Trophoblast cell (in vitro differentiated cells and primary cell): Measurements from ENCODE around the gene SFXN4.
A peak's percentile ranks its signal among the peaks of the same experiment; 100 is the strongest.

Source experiments
- DNase-seq, 2 donors: peaks; one replicate each; pipeline ENCODE4 v3.0.0-alpha.2; 2016
- H2AFZ ChIP-seq: 2 replicates; pipeline ENCODE4 v1.6.1; 2013; ENCODE audit warnings: low read length, moderate library complexity, mild to moderate bottlenecking; ENCODE audit not compliant: insufficient read depth, poor library complexity
- H2AK5ac ChIP-seq: 2 replicates; pipeline ENCODE4 v1.6.1; 2013; ENCODE audit warnings: mild to moderate bottlenecking, low read length
- H2BK120ac ChIP-seq: 2 replicates; pipeline ENCODE4 v1.6.1; 2013; ENCODE audit warnings: low read length, mild to moderate bottlenecking, moderate library complexity; ENCODE audit not compliant: insufficient read depth, poor library complexity
- H2BK12ac ChIP-seq: 2 replicates; pipeline ENCODE4 v1.6.1; 2013; ENCODE audit warnings: mild to moderate bottlenecking, low read length, moderate library complexity
- H2BK5ac ChIP-seq: 2 replicates; pipeline ENCODE4 v1.6.1; 2013; ENCODE audit warnings: low read length, low read depth, moderate library complexity, mild to moderate bottlenecking; ENCODE audit not compliant: poor library complexity
- H3K14ac ChIP-seq: 2 replicates; pipeline ENCODE4 v1.6.1; 2013; ENCODE audit warnings: mild to moderate bottlenecking, low read length
- H3K18ac ChIP-seq: 2 replicates; pipeline ENCODE4 v1.6.1; 2013; ENCODE audit warnings: mild to moderate bottlenecking, low read length
- H3K23ac ChIP-seq: 2 replicates; pipeline ENCODE4 v1.6.1; 2013; ENCODE audit warnings: low read length
- H3K27ac ChIP-seq: 2 replicates; pipeline ENCODE4 v1.5.1; 2013; ENCODE audit warnings: low read depth, mild to moderate bottlenecking, inconsistent platforms, low read length, moderate library complexity
- H3K27me3 ChIP-seq: 2 replicates; pipeline ENCODE4 v1.6.1; 2013; ENCODE audit warnings: inconsistent platforms, mild to moderate bottlenecking, low read length, moderate library complexity; ENCODE audit not compliant: insufficient read depth
- H3K36me3 ChIP-seq, 2 experiments: 1 replicate in 1 of 2; 2 replicates in 1 of 2; pipeline ENCODE4 v1.6.1; 2013; ENCODE audit warnings: low read length in 2 of 2, mild to moderate bottlenecking in 2 of 2, moderate library complexity in 1 of 2; ENCODE audit not compliant: insufficient read depth in 2 of 2, control insufficient read depth in 1 of 2
- H3K4ac ChIP-seq: 2 replicates; pipeline ENCODE4 v1.6.1; 2013; ENCODE audit warnings: low read depth, mild to moderate bottlenecking, low read length, moderate library complexity
- H3K4me1 ChIP-seq, 2 experiments: 1 replicate in 1 of 2; 2 replicates in 1 of 2; pipeline ENCODE4 v1.6.1; 2013; ENCODE audit warnings: low read length in 2 of 2, mild to moderate bottlenecking in 2 of 2, moderate library complexity in 1 of 2; ENCODE audit not compliant: insufficient read depth in 2 of 2, control insufficient read depth in 1 of 2
- H3K4me2 ChIP-seq: 2 replicates; pipeline ENCODE4 v1.6.1; 2013; ENCODE audit warnings: inconsistent platforms, mild to moderate bottlenecking, low read length, moderate library complexity
- H3K4me3 ChIP-seq: 2 replicates; pipeline ENCODE4 v1.5.1; 2013; ENCODE audit warnings: mild to moderate bottlenecking, low read depth, low read length, inconsistent platforms
- H3K79me1 ChIP-seq: one replicate; pipeline ENCODE4 v1.6.1; 2013; ENCODE audit warnings: low read length
- H3K79me2 ChIP-seq: 2 replicates; pipeline ENCODE4 v1.6.1; 2013; ENCODE audit warnings: low read length, mild to moderate bottlenecking; ENCODE audit not compliant: control insufficient read depth, insufficient read depth, poor library complexity
- H3K9ac ChIP-seq: 2 replicates; pipeline ENCODE4 v1.6.1; 2013; ENCODE audit warnings: mild to moderate bottlenecking, low read length
- H3K9me3 ChIP-seq: 2 replicates; pipeline ENCODE4 v1.6.1; 2013; ENCODE audit warnings: low read depth, mild to moderate bottlenecking, control low read depth, inconsistent platforms, low read length; ENCODE audit not compliant: insufficient read depth
- H4K12ac ChIP-seq: 2 replicates; pipeline ENCODE4 v1.6.1; 2013; ENCODE audit warnings: low read depth, mild to moderate bottlenecking, low read length, moderate library complexity
- H4K8ac ChIP-seq: 2 replicates; pipeline ENCODE4 v1.6.1; 2013; ENCODE audit warnings: low read depth, mild to moderate bottlenecking, low read length, moderate library complexity
- H4K91ac ChIP-seq: one replicate; pipeline ENCODE4 v1.6.1; 2013; ENCODE audit warnings: low read depth, mild to moderate bottlenecking, low read length, moderate library complexity
- WGBS: extraction: QIAGEN DNeasy Blood & Tissue Kit; methylation state at CpG from one replicate; pipeline ENCODE4 v1.1.7; 2013; ENCODE audit warnings: missing lambda C conversion rate; ENCODE audit not compliant: insufficient read length, insufficient coverage; ENCODE audit errors: extremely low coverage; 5-methylcytosine and 5-hydroxymethylcytosine counted together

Gene SFXN4

GRCh38 chr10:119176166-119176565, 10.7 kb upstream of the SFXN4 start:
- peak; percentile 61 to 92 for DNase-seq
- peaks cover 8% of the 10 kb centered on the region for H3K79me2 ChIP-seq
- no peak overlapping the region for H4K91ac ChIP-seq
- no peak overlapping the region for H3K14ac ChIP-seq
- no peak overlapping the region for H3K4me2 ChIP-seq
- H3K9me3 ChIP-seq = no peaks in the 10 kb centered on the region
- H2BK5ac ChIP-seq = no peak overlapping the region
- H3K4me3 ChIP-seq = no peak overlapping the region
- no peak overlapping the region for H3K9ac ChIP-seq
- H3K4ac ChIP-seq = no peak overlapping the region
- peaks cover 4 to 19% of the 10 kb centered on the region in 2 experiments for H3K36me3 ChIP-seq
- H3K27ac ChIP-seq = no peak overlapping the region
- whole genome bisulfite sequencing = no CpG with 5 or more reads among the region's 6 CpGs
- H2AFZ ChIP-seq = no peak overlapping the region
- no peak overlapping the region for H3K23ac ChIP-seq
- peaks cover 11 to 16% of the 10 kb centered on the region in 2 experiments for H3K4me1 ChIP-seq
- no peak overlapping the region for H2BK120ac ChIP-seq
- H4K8ac ChIP-seq = no peak overlapping the region
- no peak overlapping the region for H4K12ac ChIP-seq
- H2AK5ac ChIP-seq = no peak overlapping the region
- no peak overlapping the region for H3K18ac ChIP-seq
- no peak overlapping the region for H2BK12ac ChIP-seq
- H3K79me1 ChIP-seq = peaks cover 11% of the 10 kb centered on the region
- no peaks in the 10 kb centered on the region for H3K27me3 ChIP-seq

- Histone ChIP-seq H3K79me1 (peaks cover 11% of the 10 kb centered on the region), H3K14ac (no peak overlapping the region), H3K4me2 (no peak overlapping the region), H4K12ac (no peak overlapping the region), H3K23ac (no peak overlapping the region), H3K9me3 (no peaks in the 10 kb centered on the region), H3K4me3 (no peak overlapping the region), H3K36me3 (peaks cover 14 to 29% of the 10 kb centered on the region in 2 experiments), H3K4ac (no peak overlapping the region), H3K9ac (no peak overlapping the region), H4K8ac (no peak overlapping the region), H3K18ac (no peak overlapping the region), H2AK5ac (no peak overlapping the region), H3K27me3 (no peaks in the 10 kb centered on the region), H2BK120ac (no peak overlapping the region), H2BK5ac (no peak overlapping the region), H4K91ac (no peak overlapping the region), H3K79me2 (peaks cover 8% of the 10 kb centered on the region), H2BK12ac (no peak overlapping the region), H3K27ac (no peak overlapping the region), H3K4me1 (peaks cover 11 to 16% of the 10 kb centered on the region in 2 experiments), H2AFZ (no peak overlapping the region)
- no CpG with 5 or more reads among the region's 2 CpGs for WGBS
- no peak for DNase-seq
Observed at GRCh38 chr10:119174109-119174508, 8.6 kb upstream of the SFXN4 start.

DNA sequence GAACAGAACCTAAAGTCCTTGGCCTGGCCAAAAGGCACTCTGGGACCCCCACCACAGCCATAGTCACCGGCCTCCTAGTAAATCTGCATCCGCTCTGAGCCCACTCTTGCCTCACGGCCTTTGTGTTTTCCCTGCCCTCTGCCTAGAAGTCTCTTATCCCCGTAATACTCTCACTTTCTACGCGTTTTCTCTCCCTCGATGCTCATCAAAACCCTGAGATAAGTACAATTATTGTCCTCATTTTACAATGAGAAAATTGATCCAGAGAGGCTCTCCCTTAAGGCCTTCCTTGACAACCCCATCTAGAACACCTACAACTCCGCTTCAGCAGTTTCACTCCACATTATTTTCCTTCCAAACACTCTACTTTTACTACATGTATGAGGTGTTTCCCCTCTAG, 1.5 kb upstream of the SFXN4 start:
- Histone ChIP-seq H3K14ac (no peak overlapping the region), H2AFZ (no peak overlapping the region), H2AK5ac (no peak overlapping the region), H3K9ac (no peak overlapping the region), H3K79me2 (peaks cover 5% of the 10 kb centered on the region), H3K23ac (no peak overlapping the region), H3K4me2 (no peak overlapping the region), H3K4me1 (peaks cover 4 to 6% of the 10 kb centered on the region in 2 experiments), H3K4ac (no peak overlapping the region), H2BK5ac (no peak overlapping the region), H4K12ac (no peak overlapping the region), H3K9me3 (no peaks in the 10 kb centered on the region), H2BK12ac (no peak overlapping the region), H3K4me3 (no peak overlapping the region), H2BK120ac (no peak overlapping the region), H4K8ac (no peak overlapping the region), H3K27me3 (no peaks in the 10 kb centered on the region), H3K18ac (no peak overlapping the region), H3K27ac (no peak overlapping the region), H3K79me1 (peaks cover 8% of the 10 kb centered on the region), H4K91ac (no peak overlapping the region), H3K36me3 (peaks cover 18 to 26% of the 10 kb centered on the region in 2 experiments)
- no peak for DNase-seq
- 100% methylated on average over 1 of the region's 8 CpGs for WGBS

DNA sequence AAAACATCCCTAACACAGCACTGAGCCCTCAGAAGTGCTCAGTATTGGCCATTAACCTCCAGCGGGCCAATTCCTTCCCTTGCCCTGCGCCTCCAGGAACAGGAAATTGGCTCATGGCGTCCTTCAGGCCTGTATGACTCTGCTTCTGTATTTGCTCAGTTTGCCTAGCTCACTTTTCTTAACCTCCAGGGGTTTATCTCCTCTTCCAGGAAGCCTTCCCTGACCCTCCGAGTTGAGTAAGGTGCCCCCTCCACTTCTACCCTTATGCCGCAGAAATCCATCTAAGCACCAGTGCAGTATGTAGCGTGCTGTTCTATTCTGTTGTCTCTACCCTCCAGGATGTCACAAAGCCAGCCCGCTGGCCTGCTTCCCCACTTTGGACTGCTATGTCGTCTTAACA, 1.1 kb upstream of the SFXN4 start:
- peaks cover 4 to 6% of the 10 kb centered on the region in 2 experiments for H3K4me1 ChIP-seq
- H3K79me2 ChIP-seq = peaks cover 5% of the 10 kb centered on the region
- H3K79me1 ChIP-seq = peaks cover 8% of the 10 kb centered on the region
- no peak overlapping the region for H3K4me2 ChIP-seq
- DNase-seq = no peak
- no peaks in the 10 kb centered on the region for H3K27me3 ChIP-seq
- no peak overlapping the region for H2BK5ac ChIP-seq
- H3K9me3 ChIP-seq = no peaks in the 10 kb centered on the region
- H2AK5ac ChIP-seq = no peak overlapping the region
- no peak overlapping the region for H4K91ac ChIP-seq
- H3K23ac ChIP-seq = no peak overlapping the region
- no peak overlapping the region for H3K18ac ChIP-seq
- no peak overlapping the region for H2BK120ac ChIP-seq
- no peak overlapping the region for H3K4me3 ChIP-seq
- H2BK12ac ChIP-seq = no peak overlapping the region
- no peak overlapping the region for H3K27ac ChIP-seq
- WGBS = no CpG with 5 or more reads among the region's 8 CpGs
- H3K4ac ChIP-seq = no peak overlapping the region
- no peak overlapping the region for H3K14ac ChIP-seq
- peaks cover 15 to 22% of the 10 kb centered on the region in 2 experiments for H3K36me3 ChIP-seq
- no peak overlapping the region for H2AFZ ChIP-seq
- H3K9ac ChIP-seq = no peak overlapping the region
- H4K12ac ChIP-seq = no peak overlapping the region
- no peak overlapping the region for H4K8ac ChIP-seq
